Left ventricle myocardium superior (tissue), 1 donor: ENCODE results near the gene CROCC2. TPM values are rescaled to one million over a fixed set of nuclear protein-coding genes. Genes with fewer than 3 reads are reported as not detected.

Experiments
- ATAC-seq: fragments of 200-7000 bp; cut with Tn5 transposase; one replicate; pipeline ENCODE4 v1.9.1; 2020; ENCODE audit warnings: mild to moderate bottlenecking, moderate library complexity
- DNase-seq: peaks from one replicate; pipeline ENCODE4 v3.0.0-alpha.2; 2020
- intact Hi-C: fragments of 100-400 bp; cut with micrococcal nuclease; formaldehyde crosslinking; loops from one replicate; pipeline ENCODE4 v1.11.0; 2022
- total RNA-seq: library from RNA; stranded (reverse); fragmentation: NEBNext Ultra II Directional; extraction: Animal tissue kit (Norgen Biotek cat#: 25700); gene quantifications from one replicate; pipeline ENCODE4 v1.2.1, GENCODE V29; 2021
- donor health status: DM: no; HTN: yes; CAD: no; lungs with severe emphysema.

CROCC2 gene
- total RNA-seq, 1 donor from 2014 or later, result not detected

DNA sequence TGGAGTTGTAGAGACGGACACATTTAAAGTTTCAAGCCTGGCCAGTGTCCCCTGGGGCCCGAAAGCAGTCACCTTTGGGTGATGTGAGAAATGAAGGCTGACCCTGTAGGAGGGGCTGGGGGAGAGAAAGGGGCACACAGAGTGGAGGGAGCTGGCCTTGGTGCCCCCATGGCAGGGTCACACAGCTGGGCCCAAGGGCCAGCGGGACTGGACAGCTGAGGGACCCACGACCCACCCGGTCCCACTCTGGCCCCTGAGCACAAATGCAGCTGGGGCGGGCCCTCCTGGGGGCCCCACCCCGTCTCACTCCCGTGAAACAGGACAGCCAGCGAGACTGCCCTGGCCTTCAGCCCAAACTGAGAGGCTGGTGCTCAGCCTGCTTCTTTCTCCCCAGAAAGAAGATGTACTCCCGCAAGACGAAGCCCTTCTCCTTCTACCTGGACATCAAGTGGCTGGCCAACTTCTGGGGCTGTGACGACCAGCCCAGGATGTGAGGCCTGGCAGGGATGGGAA is 31.4 kb upstream of the CROCC2 start:
- DNase-seq (no peak), ATAC-seq (no peak)
- intact Hi-C loops, result no loop called here

DNA sequence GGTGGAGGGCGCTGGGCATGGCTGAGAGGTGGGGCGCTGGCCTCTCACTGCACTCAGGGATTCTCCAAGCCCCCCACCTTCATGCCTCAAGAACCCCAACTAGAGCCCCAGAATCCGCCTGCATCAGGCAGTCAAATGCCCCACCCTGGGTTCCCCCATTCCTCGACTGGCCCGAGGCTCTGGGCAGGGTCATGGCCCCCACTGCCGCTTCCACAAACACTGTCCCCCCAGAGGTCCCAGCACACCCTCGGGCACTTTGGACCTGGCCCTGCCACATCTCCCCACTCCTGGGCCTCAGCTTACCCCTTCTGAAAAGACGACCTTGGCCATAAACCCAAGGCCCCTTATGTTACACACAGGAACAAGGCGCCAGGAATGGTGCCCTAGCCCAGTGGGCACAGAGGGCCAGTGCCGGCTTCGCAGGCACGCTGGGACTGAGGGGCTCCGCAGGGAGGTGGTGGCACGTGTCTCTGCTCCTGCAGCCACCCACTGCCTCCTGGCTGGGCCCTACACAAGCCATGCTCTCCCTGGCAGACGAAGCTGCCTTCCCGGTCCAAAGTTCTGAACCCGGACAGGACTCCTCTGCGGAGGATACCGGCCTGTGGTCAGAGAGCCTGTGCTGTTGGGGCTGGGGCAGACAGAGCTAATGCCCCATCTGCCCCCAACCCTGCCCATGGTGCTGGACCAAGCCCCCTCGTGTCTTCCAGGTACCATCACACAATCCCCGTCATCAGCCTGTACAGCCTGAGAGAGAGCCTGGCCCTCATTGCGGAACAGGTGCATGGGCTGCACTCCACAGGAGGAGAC is 30.7 kb upstream of the CROCC2 start:
- DNase-seq (no peak), ATAC-seq (no peak)
- intact Hi-C loops, result no loop called here

DNA sequence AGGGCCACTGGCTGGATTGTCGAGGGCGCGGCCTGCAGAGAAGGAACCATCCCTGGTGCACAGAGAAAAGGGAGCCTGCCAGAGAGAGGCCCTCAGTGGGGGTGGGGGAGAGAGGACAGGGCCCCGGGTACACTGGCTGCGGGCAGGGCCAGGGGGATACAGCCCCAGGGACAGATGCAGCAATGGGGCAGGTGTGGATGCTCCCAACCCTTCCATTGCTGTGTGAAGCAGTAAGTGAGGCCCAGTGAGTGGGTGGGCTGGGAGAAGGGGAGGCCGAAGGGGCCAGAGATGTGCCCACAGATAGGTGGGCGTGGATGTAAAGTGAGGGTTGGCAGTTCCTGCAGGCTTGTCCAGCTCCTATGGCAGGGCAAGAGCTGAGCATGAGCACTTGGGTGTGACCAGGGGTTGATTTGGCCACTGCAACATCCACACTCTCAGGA is 30.1 kb upstream of the CROCC2 start:
- DNase-seq, result no peak
- intact Hi-C loops, result no loop called here
- ATAC-seq, result no peak

DNA sequence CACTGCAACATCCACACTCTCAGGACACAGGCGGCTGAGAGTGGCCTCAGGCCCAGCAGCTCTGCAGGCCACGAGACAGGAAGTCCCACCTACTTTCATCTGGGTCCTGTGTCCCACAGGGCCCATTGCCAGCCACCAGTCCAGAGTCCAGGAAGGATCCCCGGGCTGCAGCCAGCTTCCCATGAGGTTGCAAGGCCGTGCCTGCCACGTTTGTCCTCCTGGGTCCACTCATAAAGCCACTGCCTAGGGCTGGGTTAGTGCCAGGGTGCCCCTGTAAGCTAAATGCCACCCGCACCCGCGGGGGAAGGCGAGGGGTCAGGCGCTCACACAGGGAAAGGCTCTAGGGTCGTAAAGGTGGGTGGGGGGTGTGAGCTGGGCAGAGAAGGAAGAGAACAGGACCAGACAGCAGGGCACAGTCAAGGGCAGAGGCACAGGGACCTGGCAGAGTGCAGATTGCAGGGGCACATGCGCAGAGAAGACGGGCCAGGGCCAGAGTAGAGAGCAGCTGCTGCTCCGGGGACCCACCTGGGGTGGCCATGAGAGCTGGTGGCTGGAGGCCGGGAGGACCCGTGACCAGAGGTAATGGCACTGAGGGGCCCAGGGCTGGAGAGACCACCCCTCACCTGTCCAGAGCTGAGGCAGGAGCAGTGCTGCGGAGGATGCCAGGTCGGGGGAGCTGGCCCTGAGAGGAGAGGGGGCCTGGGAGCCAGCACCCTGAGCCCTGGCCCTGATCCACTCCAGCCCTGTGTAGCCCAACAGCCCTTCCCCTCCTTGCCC is 29.5 kb upstream of the CROCC2 start:
- DNase-seq (no peak), ATAC-seq (no peak)
- intact Hi-C loops, result no loop called here

DNA sequence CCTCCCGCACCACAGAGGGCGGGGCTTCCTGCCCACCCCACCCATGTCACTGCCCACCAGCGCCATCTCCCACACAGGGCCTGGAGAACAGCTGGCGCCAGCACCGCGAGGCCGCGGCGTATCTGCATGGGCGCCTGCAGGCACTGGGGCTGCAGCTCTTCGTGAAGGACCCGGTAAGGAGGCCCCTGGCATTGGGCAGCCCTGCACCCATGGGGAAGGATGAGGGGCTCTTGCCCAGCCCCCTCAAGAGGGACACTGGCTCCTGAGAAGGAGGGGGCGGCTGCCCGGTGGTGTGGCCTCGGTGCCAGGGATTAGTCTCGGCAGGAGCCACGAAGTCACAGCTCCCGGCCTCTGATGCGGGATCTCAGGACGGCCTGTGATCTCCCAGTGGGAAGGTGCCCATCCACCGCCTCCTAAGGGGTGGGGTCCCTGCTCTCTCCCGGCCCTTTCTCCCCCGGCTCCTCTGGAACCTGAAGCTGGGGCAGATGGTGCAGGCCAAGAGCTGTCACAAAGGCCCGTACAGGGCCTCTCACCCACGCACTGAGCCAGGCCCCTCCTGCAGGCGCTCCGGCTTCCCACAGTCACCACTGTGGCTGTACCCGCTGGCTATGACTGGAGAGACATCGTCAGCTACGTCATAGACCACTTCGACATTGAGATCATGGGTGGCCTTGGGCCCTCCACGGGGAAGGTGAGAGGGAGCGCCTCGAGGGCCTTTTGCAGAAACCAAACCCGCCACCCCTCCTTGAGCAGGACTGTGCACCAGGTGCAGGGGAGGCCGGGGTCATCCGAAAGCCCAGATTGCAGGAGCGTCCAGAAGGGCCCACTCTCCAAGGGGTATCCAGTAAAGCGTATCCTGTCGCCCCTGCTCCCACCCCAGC is 28.4 kb upstream of the CROCC2 start:
- DNase-seq, result peak; percentile 22
- intact Hi-C loops, result no loop called here
- no peak for ATAC-seq

DNA sequence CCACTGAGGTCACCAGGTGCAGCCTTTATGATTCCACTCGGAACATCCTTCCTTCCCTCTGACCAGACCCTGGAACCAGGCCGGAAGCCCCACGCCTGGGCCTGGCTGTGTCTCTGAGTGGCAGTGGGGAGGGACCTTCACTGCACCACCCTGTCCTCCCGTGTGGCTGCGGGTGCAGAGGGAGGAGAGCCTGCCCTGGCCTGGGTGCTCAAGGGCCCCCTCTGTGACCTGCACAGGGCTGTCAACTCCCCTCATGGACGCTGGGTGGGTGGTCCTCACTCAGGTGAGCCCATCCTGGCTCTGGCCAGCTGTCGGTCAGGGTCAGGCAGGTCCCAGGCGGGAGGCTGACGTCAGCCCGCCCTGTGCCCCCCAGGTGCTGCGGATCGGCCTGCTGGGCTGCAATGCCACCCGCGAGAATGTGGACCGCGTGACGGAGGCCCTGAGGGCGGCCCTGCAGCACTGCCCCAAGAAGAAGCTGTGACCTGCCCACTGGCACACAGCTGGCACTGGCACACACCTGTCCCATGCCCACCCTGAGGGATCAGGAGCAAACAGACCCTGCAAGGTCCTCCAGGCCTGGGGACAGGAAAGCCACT is 27.7 kb upstream of the CROCC2 start:
- ATAC-seq (no peak), DNase-seq (no peak)
- intact Hi-C loops, result no loop called here

DNA sequence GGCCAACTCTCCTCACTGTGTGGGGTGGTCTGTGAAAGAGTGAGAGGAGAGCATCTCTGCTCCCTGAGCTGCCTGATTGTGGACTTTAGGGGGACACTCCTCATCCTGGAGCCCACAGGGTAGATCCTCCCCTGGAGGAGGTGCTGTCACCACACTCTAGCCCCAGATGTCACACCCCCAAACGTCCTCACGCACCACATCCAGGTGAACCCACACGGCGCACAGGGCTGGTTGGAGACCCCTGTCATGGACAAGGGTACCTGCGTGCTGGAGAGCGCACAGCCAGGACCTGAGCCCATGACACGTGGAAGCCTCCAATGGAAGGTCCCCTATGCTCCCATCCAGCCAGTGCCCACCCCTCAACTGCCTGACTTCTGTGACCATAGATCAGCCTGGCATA is 27.0 kb upstream of the CROCC2 start:
- DNase-seq (no peak), ATAC-seq (no peak)
- intact Hi-C loops, result no loop called here

DNA sequence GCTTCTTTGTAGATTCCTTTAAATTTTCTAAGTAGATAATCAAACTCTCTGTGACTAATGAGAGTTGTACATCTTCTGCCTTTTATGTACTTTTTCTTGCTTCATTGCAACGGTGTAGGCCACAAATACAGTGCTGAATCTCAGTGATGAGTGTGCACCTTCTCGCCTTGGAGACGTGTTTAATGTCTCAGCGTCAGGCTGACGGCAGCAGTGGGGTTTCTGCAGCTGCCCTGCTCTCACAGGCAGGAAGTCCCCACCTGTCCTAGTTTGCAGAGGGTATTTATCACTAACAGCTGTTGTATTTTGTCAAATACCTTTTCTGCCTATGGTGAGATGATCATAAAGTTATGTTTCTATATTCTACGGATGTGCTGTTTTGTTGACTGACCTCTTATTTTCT is 24.2 kb upstream of the CROCC2 start:
- ATAC-seq (no peak), DNase-seq (no peak)
- intact Hi-C loops, result no loop called here

DNA sequence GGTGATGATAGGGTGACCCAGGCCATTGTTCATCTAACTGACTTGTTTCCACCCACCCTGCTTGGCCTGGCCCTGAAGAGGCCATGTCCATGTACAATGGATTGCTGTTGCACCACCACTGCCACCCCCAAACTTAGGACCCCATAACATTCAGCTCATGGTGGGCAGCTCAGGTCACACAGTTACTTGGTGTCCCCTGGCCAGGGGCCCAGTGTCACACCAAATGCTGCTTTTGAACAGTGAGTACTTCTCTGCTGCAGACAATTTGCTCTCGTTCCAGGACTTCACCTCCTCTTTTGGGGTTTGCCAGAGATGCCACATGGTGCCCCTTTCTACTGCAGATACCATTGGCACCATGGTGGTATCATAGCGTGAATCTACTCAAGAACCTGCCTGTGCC is 21.9 kb upstream of the CROCC2 start:
- no peak for DNase-seq
- ATAC-seq, result no peak
- intact Hi-C loops, result no loop called here

DNA sequence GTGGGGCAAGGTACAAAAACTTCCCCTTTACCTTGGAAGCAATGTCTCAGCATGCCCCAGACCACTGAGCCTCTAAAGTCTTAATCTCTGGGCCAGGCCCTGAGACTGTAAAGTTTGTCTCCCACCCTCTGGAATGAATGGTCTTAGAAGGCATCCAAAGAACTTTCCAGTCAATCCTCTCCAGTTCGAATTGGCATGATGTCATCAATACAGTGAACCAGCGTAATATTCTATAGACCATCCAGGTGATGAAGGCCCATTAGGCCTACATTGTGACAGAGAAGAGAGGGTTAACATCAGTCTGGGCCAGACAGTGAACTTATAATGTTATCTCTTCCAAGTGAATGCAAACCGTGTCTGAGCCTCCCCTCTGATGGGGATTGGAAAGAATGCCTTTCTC is 21.4 kb upstream of the CROCC2 start:
- intact Hi-C loops, result no loop called here
- ATAC-seq (no peak), DNase-seq (no peak)

DNA sequence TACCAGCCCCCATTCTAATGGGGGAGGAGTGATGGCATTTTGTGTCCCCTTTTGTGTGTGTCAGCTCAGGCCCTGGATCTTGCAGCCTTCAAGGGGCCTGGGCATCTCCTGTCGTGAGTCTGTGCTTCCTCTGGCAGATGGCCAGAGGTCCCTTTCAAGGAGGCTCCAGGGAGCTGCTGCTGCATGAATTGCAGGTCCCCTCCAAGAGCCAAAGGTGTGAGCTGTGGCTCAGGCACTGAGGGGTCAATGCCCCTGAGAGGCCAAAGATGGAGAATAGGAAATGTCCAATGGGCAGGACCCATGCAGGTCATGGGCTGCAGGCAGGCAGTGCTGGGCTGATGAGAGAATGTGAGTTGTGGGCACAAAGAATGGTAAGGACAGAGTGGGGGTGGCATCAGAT is 20.6 kb upstream of the CROCC2 start:
- intact Hi-C loops, result no loop called here
- ATAC-seq, result no peak
- DNase-seq, result peak; percentile 16

DNA sequence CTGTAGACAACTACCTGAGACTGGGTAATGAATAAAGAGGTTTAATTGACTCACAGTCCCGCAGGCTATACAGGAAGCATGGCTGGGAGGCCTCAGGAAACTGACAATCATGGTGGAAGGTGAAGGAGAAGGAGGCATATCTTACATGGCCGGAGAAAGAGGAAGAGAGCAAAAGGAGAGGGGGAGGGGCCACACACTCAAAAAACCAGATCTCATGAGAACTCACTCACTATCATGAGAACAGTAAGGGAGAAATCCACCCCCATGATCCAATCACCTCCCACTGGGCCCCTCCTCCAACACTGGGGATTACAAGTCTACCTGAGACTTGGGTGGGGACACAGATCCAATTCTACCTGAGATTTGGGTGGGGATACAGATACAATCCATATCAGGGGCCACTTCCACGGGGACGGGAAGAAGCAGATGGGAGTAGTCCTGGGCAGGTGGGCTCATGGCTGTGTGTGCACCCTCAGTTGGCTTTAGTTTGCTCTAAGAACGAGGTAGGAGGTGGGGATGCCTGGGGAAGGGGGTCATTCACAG is 20.0 kb upstream of the CROCC2 start:
- ATAC-seq (no peak), DNase-seq (peak; percentile 2)
- intact Hi-C loops, result no loop called here

DNA sequence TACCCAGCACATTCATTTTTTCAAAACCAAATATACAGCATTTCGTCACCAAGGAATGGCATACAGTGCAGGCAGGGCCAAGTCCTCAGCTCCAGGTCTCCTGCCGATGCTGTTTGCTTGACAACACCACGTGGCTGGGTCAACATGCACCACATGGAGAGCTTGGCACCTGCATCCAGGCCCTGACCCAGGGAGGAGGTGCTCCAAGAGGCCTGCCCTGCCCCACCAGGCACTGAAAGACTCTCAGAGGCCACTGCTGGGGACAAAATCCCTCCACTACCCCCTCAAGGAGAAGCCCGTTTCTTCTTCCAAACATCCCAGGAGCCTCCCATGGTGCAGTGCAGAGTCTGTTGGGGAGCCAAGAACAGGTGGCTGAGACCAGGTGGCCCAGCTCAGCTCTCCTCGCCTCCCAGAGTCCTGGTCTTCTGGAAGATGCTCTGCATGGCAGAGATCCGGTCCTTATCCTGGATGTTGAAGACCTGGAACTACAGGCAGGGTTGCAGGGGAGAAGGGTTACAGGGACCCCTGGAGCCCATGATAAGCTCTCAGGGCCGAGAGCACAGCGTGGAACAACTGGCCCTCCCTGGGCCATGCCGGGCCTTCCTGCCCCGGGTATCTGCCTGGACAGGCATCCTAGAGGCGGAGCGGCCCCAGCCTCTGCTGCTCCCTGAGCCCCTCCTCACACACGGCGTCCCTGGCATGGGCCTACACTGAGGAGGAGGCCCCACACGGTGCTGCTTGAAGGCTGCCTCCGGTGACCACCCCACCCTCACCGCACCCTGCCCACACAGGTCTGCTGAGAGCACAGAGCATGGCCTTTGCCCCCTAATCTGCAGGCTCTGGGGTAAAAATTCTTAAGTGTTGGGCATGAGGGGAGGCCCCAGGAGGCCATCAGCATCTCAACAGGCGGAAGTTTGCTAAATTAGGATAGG is 19.2 kb upstream of the CROCC2 start:
- ATAC-seq (no peak), DNase-seq (peak; percentile 16)
- intact Hi-C loops, result no loop called here

DNA sequence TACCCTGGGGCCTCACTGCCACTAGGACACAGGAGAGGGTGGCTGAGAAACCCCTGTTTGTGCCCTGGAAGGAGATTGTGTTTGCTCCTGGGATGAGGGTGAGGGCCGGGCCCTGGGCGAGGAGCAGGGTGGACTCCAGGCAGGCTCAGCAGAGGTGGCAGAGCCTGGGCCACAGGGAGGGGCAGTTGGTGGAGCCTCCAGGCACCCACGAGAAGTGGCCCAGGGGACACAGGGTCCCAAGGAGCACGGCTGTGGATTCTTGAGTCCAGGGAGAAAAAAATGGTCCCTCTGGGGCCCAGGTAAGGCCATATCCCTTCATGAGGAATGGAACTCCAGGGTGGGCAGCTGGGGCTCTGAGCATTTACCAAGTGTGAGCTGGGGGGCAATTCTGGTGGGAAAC is 18.5 kb upstream of the CROCC2 start:
- DNase-seq (no peak), ATAC-seq (no peak)
- intact Hi-C loops, result no loop called here

DNA sequence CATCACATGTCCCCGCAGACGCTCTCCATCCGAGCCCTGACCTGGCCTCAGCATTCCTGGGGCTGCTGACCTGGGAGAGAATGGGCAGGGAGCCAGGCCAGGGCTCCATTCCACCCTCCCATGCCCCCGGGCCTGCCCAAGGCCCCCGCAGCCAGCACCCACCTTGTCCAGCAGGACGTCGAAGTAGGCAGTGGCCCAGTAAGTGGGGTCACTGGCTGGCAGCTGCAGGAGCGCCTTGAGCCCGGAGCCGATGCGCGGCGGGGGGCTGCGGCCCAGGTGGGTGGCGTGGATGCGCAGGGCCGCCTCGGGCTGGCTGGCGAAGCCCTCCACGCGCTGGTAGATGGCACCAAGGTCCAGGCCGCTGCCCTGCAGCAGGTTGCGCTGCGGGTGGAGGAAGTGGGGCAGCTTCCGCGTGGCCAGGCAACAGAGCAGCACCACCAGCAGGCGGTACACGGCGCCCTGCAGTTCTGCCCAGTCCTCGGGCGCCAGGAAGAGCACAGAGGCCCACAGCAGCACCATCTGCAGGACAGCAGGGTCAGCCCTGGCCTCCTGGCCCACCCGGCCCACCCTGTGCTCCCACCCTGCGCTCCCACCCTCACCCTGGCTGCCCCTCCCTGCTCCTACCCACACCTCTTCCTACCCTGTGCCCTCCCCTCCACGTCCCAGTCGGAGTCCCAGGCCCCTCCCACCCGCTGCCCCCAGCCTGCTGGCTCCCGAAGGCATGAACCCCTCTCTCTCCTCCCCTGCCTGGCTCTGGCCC is 17.8 kb upstream of the CROCC2 start:
- DNase-seq (peak; percentile 22), ATAC-seq (no peak)
- intact Hi-C loops, result no loop called here

DNA sequence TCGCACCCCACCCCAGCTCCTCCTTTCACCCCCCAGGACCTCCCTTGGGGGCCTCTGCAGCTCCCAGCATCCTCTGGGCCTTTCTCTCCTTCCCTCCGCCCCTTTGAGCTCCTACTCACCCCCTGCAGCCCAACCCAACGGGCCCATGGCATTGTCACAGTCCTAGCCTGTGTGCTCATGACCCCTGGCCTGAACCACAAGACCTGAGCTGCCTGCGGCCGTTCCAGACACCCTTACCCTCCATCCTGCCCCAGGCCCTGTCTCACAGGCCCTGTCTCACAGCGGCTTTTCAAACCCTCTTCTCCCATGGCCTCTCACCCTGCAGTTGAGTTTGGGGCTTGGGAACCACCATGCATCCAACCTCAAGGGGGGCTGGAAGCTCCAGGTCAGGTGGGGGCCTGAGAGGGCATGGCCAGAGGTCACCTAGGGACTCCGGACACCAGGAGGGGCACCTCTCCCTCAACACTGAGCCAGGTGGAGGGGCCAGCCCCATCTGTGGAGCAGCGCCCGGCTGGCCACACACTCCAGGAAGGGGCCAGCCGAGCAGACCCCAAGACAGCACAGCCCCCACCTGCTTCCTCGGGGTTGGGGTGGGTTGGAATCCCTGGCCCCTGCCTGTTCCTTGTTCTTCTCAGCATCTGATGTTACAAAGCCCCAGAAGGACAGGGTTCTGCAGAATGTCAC is 17.1 kb upstream of the CROCC2 start:
- ATAC-seq (no peak), DNase-seq (peak; percentile 15)
- intact Hi-C loops, result no loop called here
